GM12865 (cell line): Measurements from ENCODE around the gene MGRN1.

Experiments
- DNase-seq: peaks from one replicate; pipeline ENCODE4 v3.0.0; 2010; ENCODE audit warnings: low read depth
- H3K4me3 ChIP-seq: 2 replicates; pipeline ENCODE4 v1.5.1; 2011; ENCODE audit warnings: mild to moderate bottlenecking, low read depth, low read length, control low read depth
- TF ChIP-seq, protein P1 (sequence below): IDR thresholded peaks from 2 replicates; pipeline ENCODE4 v1.5.1; 2011; ENCODE audit warnings: low read length, control low read depth, low read depth, inconsistent platforms; ENCODE audit not compliant: insufficient read depth; ENCODE audit errors: missing control alignments

MGRN1 gene

DNA sequence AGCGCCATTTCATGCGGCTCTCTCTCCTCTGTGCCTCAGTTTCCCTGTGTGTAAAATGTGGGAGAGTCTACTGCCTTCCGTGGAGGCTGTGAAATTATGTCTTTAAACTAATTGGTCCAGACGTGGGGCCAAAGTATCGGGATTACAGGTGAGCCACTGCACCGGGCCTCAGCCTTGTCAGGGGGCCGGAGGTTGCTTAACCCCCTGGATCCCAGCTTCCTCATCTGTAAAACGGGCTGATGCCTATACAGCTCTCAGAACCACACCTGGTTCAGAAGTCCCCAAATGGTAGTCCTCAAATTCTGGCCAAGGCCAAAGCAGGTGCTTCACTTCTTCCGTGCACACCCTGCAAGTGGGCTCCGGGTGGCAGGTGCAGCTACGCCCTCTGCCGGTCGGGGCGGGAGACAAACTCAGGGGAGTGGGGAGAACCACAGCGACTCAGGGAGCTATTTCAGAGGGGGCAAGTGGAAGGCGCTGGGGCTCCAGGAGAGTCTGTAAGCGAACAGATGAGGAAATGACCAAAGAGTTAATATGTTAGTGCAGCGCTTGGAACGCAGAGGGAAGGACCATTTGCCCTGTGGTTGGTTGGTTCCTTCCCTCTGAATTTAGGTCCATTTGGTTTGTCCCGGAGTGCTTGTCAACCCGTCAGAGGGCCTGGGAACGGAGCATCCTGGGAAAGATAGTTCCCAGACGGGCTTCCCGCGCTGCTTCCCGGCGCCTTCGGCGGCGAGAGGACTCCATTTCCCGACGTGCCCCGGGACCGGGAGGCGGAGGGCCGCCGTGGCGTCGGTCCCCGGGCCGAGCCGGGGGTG lies at the start of gene MGRN1:
Gene MGRN1, plus strand, starts transcription at position 812 of the 812 bp plus-strand sequence. CDS start 135 bp downstream, outside the sequence.
- TF ChIP-seq, protein P1, sequence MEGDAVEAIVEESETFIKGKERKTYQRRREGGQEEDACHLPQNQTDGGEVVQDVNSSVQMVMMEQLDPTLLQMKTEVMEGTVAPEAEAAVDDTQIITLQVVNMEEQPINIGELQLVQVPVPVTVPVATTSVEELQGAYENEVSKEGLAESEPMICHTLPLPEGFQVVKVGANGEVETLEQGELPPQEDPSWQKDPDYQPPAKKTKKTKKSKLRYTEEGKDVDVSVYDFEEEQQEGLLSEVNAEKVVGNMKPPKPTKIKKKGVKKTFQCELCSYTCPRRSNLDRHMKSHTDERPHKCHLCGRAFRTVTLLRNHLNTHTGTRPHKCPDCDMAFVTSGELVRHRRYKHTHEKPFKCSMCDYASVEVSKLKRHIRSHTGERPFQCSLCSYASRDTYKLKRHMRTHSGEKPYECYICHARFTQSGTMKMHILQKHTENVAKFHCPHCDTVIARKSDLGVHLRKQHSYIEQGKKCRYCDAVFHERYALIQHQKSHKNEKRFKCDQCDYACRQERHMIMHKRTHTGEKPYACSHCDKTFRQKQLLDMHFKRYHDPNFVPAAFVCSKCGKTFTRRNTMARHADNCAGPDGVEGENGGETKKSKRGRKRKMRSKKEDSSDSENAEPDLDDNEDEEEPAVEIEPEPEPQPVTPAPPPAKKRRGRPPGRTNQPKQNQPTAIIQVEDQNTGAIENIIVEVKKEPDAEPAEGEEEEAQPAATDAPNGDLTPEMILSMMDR, result peak; percentile 99
- H3K4me3 ChIP-seq, result peak within 1 kb of the TSS; percentile 66
- peak; percentile 99 for DNase-seq

DNA sequence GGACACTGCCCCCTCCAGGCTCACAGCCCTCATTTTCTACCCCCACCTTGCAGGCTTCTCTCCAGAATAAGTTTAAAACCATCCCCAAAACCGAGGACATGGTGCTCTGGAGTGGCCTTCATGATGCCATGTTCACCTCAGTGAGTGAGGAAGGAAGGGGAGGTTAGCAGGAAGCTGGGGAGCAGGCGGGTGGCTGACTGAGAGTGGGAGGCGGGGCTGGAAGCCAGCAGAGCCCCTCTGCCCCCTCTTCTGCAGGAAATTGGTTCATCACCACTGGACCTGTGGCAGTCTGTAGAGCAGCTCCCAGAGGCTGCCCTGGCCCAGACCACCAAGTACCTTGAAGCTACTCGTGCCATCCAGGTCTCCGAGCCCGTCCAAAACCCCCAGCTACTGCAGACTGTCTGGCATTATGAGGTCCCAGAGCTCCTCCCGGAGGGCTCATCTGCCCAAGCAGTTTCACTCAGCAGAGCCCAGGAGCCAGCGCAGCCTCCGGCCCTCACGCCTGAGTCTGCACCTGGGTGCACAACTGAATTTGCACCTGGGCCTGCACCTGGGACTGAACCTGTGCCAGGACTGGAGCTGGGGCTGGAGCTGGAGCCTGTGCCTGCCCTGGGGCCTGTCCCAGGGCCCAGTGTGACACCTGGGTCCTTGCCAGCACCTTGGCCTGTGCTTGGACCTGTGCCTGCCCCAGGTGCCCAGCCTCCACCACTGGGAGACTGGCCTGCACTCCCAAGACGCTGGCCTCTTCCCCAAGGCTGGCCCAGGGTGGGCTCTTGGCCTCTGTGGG lies 49.5 kb upstream of the MGRN1 start:
- H3K4me3 ChIP-seq, result no peak overlapping the region
- TF ChIP-seq, protein P1, result no peak
- no peak for DNase-seq

- TF ChIP-seq, protein P1, result no peak
- DNase-seq, result no peak
- H3K4me3 ChIP-seq, result no peak overlapping the region
Observed at GRCh38 chr16:4576008-4576407, 48.6 kb upstream of the MGRN1 start.

GRCh38 chr16:4578961-4579530 lies 45.6 kb upstream of the MGRN1 start:
- DNase-seq, result no peak
- TF ChIP-seq, protein P1, result no peak
- H3K4me3 ChIP-seq, result no peak overlapping the region

DNA sequence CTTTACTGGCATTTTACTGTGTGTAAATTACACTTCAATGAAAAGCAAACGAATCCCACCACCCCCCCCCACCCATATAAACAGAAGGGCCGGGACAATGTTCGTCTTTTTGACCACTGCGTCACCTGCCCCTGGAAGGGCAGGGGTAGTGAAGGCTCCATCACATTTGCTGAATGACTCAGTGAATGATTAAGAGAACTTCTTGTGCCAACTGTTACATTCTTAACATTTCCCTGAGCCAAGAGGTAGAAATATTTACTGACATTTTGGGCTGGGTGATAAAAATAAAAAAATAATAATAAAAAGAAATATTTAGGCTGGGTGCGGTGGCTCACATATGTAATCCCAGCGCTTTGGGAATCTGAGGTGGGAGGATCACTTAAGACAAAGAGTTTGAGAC lies 44.4 kb upstream of the MGRN1 start:
- H3K4me3 ChIP-seq, result no peak overlapping the region
- no peak for DNase-seq
- TF ChIP-seq, protein P1, result no peak

- no peak overlapping the region for H3K4me3 ChIP-seq
- DNase-seq, result no peak
- TF ChIP-seq, protein P1, result no peak
Observed at GRCh38 chr16:4583906-4584305, 40.7 kb upstream of the MGRN1 start.
